Left ventricle myocardium inferior (tissue), 1 donor: ENCODE measurements around the gene GTF3C4. TPM values are rescaled to one million over a fixed set of nuclear protein-coding genes. Genes with fewer than 3 reads are reported as not detected.

Source experiments
- DNase-seq: peaks from one replicate; pipeline ENCODE4 v3.0.0-alpha.2; 2020
- H3K27ac ChIP-seq: fragments of 200-600 bp; replicated peaks from 2 replicates; pipeline ENCODE4 v1.8.0; 2021
- H3K27me3 ChIP-seq: fragments of 200-600 bp; 2 replicates; pipeline ENCODE4 v1.8.0; 2021; ENCODE audit warnings: low read depth
- H3K36me3 ChIP-seq: fragments of 200-600 bp; 2 replicates; pipeline ENCODE4 v1.8.0; 2021
- H3K4me1 ChIP-seq: fragments of 200-600 bp; 2 replicates; pipeline ENCODE4 v1.8.0; 2021
- H3K4me3 ChIP-seq: fragments of 200-600 bp; 2 replicates; pipeline ENCODE4 v1.8.0; 2021; ENCODE audit warnings: mild to moderate bottlenecking, moderate library complexity
- H3K9me3 ChIP-seq: fragments of 200-600 bp; replicated peaks from 2 replicates; pipeline ENCODE4 v1.8.0; 2021
- intact Hi-C: fragments of 100-400 bp; cut with micrococcal nuclease; formaldehyde crosslinking; loops from one replicate; pipeline ENCODE4 v1.11.0; 2022
- total RNA-seq: library from RNA; stranded (reverse); fragmentation: NEBNext Ultra II Directional; extraction: Animal tissue kit (Norgen Biotek cat#: 25700); gene quantifications from one replicate; pipeline ENCODE4 v1.2.1, GENCODE V29; 2021
- TF ChIP-seq, protein P1 (sequence below): fragments of 200-600 bp; IDR thresholded peaks from 2 replicates; pipeline ENCODE4 v1.8.0; 2021; ENCODE audit warnings: antibody characterized with exemption, mild to moderate bottlenecking, borderline replicate concordance
- donor health status: DM: no; HTN: yes; CAD: no; lungs with severe emphysema.

Gene GTF3C4
- total RNA-seq, 1 donor from 2014 or later, result 8.4 TPM

DNA sequence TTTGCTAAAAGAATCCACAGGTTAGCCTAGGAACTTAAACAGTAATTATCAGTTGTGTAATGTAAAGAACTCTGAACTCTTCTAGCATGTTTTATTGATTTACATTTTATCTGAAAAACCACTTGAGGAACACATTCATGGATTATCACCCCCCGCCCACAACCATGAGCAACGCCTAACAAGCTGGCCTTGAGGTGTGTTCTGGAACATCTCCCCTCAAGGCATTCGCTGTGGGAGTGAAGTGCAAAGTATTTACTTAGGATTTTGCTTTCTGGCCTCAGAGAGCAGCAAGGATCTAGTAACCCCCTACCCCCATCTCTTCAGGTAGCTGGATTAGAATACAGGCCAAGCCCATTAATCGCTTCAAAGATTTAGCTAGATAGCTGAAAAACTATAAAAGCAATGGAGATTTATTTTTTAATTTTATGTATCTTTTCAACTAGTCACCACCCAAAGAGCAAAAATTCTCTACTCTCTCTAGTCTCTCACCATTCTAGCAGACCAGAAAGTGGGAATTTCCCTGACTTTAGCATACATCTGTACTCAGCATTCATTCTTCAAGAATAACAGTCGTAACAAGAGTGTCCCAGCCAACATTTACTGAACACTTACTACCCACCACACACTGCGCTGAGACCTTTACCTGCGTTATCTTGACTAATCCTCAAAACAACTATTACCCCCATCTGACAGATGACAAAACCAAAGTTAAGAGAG is 37.7 kb upstream of the GTF3C4 start:
- no peak for DNase-seq
- intact Hi-C loops, result no loop called here
- H3K27ac ChIP-seq, result no peak overlapping the region
- peaks cover 58% of the 10 kb centered on the region for H3K36me3 ChIP-seq
- H3K4me1 ChIP-seq, result no peaks in the 10 kb centered on the region
- no peaks in the 10 kb centered on the region for H3K27me3 ChIP-seq
- TF ChIP-seq, protein P1, sequence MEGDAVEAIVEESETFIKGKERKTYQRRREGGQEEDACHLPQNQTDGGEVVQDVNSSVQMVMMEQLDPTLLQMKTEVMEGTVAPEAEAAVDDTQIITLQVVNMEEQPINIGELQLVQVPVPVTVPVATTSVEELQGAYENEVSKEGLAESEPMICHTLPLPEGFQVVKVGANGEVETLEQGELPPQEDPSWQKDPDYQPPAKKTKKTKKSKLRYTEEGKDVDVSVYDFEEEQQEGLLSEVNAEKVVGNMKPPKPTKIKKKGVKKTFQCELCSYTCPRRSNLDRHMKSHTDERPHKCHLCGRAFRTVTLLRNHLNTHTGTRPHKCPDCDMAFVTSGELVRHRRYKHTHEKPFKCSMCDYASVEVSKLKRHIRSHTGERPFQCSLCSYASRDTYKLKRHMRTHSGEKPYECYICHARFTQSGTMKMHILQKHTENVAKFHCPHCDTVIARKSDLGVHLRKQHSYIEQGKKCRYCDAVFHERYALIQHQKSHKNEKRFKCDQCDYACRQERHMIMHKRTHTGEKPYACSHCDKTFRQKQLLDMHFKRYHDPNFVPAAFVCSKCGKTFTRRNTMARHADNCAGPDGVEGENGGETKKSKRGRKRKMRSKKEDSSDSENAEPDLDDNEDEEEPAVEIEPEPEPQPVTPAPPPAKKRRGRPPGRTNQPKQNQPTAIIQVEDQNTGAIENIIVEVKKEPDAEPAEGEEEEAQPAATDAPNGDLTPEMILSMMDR, result no peak
- no peak overlapping the region for H3K4me3 ChIP-seq
- no peaks in the 10 kb centered on the region for H3K9me3 ChIP-seq

DNA sequence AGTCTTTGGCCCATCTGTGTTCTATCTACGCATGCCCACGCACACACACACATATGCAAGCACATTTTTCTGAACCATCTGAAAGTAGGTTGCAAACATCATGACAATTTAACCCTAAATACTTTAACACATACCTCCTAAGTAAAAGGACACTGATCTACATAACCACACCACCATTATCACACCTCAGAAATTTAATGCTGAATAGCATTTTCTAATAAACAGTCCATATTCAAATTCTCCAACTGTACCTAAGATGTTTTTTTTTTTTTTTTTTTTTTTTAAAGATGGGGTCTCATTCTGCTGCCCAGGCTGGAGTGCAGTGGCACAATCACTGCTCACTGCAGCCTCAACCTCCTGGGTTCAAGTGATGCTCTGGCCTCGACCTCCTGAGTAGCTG is 35.9 kb upstream of the GTF3C4 start:
- no peak overlapping the region for H3K27ac ChIP-seq
- DNase-seq, result no peak
- TF ChIP-seq, protein P1, result no peak
- peaks cover 56% of the 10 kb centered on the region for H3K36me3 ChIP-seq
- intact Hi-C loops, result no loop called here
- H3K4me1 ChIP-seq, result no peaks in the 10 kb centered on the region
- no peak overlapping the region for H3K4me3 ChIP-seq
- no peaks in the 10 kb centered on the region for H3K9me3 ChIP-seq
- no peaks in the 10 kb centered on the region for H3K27me3 ChIP-seq

DNA sequence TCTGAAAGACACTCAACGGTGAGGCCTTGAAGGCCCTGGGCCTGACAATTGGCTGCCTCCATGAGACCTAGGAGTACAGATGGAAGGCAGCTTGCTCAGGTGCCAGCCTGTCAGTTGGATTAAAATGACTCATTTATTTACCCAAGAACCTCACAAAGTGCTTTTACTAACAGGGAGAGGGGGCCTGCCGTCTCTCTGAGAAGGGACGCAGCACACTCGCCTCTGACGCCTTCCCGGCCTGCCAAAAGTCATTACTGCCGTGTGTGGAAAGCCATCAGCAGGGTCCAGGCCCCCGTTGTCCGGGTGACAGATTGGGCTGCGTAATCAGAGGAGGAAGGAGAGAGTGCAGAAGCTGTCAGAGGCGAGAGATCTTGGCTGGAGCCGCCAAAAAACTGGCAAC is 32.9 kb upstream of the GTF3C4 start:
- no peaks in the 10 kb centered on the region for H3K27me3 ChIP-seq
- H3K27ac ChIP-seq, result no peak overlapping the region
- intact Hi-C loops, result no loop called here
- no peak overlapping the region for H3K4me3 ChIP-seq
- no peak for DNase-seq
- TF ChIP-seq, protein P1, result no peak
- no peaks in the 10 kb centered on the region for H3K9me3 ChIP-seq
- H3K4me1 ChIP-seq, result no peaks in the 10 kb centered on the region
- peaks cover 61% of the 10 kb centered on the region for H3K36me3 ChIP-seq

DNA sequence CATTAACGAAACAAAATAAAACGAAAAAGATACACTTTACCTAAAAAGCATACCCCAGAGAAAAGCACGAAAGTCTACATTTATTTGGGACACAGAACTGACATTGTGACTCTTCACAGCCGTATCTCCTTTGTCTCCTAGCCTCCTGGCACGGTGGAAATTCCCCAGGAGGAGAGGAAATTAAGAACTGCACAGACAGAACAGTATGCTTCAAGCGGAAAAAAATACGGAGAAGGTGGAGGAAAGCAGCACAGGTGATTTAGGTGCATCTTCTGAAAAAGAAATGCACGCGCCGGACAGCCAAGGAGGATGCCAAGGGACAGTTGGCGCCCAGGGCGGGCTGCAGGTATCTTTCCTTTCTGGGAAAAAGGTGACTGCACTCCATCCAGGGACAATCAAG is 32.5 kb upstream of the GTF3C4 start:
- Histone ChIP-seq H3K27ac (no peak overlapping the region), H3K4me3 (no peak overlapping the region), H3K4me1 (no peaks in the 10 kb centered on the region), H3K9me3 (no peaks in the 10 kb centered on the region), H3K36me3 (peaks cover 64% of the 10 kb centered on the region), H3K27me3 (no peaks in the 10 kb centered on the region)
- DNase-seq, result no peak
- TF ChIP-seq, protein P1, result no peak
- intact Hi-C loops, result no loop called here

DNA sequence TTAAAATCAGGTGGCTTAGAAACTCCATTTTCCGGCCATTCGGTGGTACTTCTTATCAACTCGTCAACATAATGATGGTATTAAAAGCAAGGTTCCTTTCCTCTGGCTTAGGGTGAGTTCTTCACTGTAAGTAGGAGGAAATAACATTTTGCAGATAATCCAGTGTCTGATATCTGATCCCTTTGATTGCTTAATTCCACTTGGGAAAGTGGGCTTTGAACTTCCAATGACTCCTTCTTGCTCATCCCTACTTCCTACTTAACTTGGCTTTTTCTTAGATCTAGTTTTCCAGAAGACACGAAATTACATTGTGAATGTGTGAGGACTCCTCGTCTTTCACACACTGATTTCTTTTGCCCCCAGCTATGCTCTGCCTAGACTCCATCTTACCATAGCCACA is 32.0 kb upstream of the GTF3C4 start:
- TF ChIP-seq, protein P1, result no peak
- H3K36me3 ChIP-seq, result peaks cover 69% of the 10 kb centered on the region

More for the DNA sequence above, 32.0 kb upstream of the GTF3C4 start:
- Histone ChIP-seq H3K9me3 (no peaks in the 10 kb centered on the region), H3K27ac (no peak overlapping the region), H3K4me3 (no peak overlapping the region), H3K27me3 (no peaks in the 10 kb centered on the region), H3K4me1 (no peaks in the 10 kb centered on the region)
- no peak for DNase-seq
- intact Hi-C loops, result no loop called here
